Panc1 (cell line): ENCODE measurements around the gene RHBDF2.

Experiments
- POLR2AphosphoS5 ChIP-seq: IDR thresholded peaks from 2 replicates; pipeline ENCODE4 v1.6.1; 2012; ENCODE audit warnings: mild to moderate bottlenecking, low read depth, low read length, moderate library complexity
- REST ChIP-seq, 2 experiments: IDR thresholded peaks; 2 replicates each; pipeline ENCODE4 v1.6.1; 2011 to 2012; ENCODE audit warnings: low read depth in 2 of 2, control low read depth in 1 of 2, low read length in 1 of 2, mild to moderate bottlenecking in 1 of 2, moderate library complexity in 1 of 2; ENCODE audit not compliant: insufficient read depth in 1 of 2
- SIN3A ChIP-seq: IDR thresholded peaks from 2 replicates; pipeline ENCODE4 v1.6.1; 2012; ENCODE audit warnings: low read depth, mild to moderate bottlenecking, low read length, moderate library complexity, borderline replicate concordance; ENCODE audit not compliant: insufficient read depth
- TCF7L2 ChIP-seq: IDR thresholded peaks from 2 replicates; pipeline ENCODE4 v1.6.1; 2011; ENCODE audit warnings: mild to moderate bottlenecking, low read depth, low read length, inconsistent platforms
- TF ChIP-seq, protein P1 (sequence below): fragments of 450-650 bp; IDR thresholded peaks from 2 replicates; pipeline ENCODE4 v1.5.1; 2017; ENCODE audit warnings: mild to moderate bottlenecking

DNA sequence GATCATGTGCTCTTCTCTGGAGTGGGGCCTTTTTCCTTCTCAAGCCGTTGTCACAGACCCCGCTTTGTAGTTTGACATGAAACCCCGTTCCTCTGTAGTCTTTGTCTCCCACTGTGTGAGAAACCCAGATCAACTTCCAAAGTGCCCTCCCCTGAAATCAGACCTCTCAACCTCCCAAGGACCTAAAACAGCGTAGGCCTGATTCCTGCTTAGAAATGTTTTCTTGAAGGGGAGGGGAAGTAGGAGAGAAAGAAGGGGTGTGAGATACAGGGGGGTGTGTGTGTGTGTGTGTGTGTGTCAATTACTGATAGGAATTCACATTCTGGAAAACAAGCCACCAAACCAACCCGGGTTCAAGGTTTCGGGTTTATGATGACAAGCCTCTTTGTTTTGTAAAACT lies 49.7 kb downstream of the RHBDF2 start:
- TF ChIP-seq, protein P1, sequence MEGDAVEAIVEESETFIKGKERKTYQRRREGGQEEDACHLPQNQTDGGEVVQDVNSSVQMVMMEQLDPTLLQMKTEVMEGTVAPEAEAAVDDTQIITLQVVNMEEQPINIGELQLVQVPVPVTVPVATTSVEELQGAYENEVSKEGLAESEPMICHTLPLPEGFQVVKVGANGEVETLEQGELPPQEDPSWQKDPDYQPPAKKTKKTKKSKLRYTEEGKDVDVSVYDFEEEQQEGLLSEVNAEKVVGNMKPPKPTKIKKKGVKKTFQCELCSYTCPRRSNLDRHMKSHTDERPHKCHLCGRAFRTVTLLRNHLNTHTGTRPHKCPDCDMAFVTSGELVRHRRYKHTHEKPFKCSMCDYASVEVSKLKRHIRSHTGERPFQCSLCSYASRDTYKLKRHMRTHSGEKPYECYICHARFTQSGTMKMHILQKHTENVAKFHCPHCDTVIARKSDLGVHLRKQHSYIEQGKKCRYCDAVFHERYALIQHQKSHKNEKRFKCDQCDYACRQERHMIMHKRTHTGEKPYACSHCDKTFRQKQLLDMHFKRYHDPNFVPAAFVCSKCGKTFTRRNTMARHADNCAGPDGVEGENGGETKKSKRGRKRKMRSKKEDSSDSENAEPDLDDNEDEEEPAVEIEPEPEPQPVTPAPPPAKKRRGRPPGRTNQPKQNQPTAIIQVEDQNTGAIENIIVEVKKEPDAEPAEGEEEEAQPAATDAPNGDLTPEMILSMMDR = no peak
- TF ChIP-seq POLR2AphosphoS5 (no peak), REST (IDR thresholded peaks at IDR 0.05; ENCODE audit: insufficient read depth in 1 of 2, low read depth in 2 of 2, low read length in 1 of 2) (no peak), SIN3A (no peak), TCF7L2 (no peak)
